ENCODE results near the gene ADGRG3.

ADGRG3 gene

GRCh38 chr16:57723170-57723569, 55.1 kb downstream of the ADGRG3 start:
- H3K27ac ChIP-seq: no peak overlapping the region
- TF ChIP-seq CTCF (conservative IDR thresholded peaks at IDR 0.05) (peak; percentile 15; the same call in 1 of the 2 replicates), ZFX (IDR thresholded peaks at IDR 0.05) (no peak)

- H3K27ac ChIP-seq: no peak overlapping the region
- no peak for TF ChIP-seq ZFX (IDR thresholded peaks at IDR 0.05)
- TF ChIP-seq CTCF (conservative IDR thresholded peaks at IDR 0.05): no peak
These were observed 56.4 kb downstream of the ADGRG3 start for GRCh38 chr16:57724531-57724930.

- no peak overlapping the region for H3K27ac ChIP-seq
- TF ChIP-seq ZFX (IDR thresholded peaks at IDR 0.05) (no peak), CTCF (conservative IDR thresholded peaks at IDR 0.05) (no peak)
These were observed 57.0 kb downstream of the ADGRG3 start for GRCh38 chr16:57725151-57725550.

- TF ChIP-seq ZFX (IDR thresholded peaks at IDR 0.05): no peak
- no peak for TF ChIP-seq CTCF (conservative IDR thresholded peaks at IDR 0.05)
- no peak overlapping the region for H3K27ac ChIP-seq
These were observed 57.4 kb downstream of the ADGRG3 start for GRCh38 chr16:57725554-57725953.

- no peak overlapping the region for H3K27ac ChIP-seq
- no peak for TF ChIP-seq ZFX (IDR thresholded peaks at IDR 0.05)
- TF ChIP-seq CTCF (conservative IDR thresholded peaks at IDR 0.05): no peak
These were observed 57.9 kb downstream of the ADGRG3 start for GRCh38 chr16:57725976-57726375.

- TF ChIP-seq ZFX (IDR thresholded peaks at IDR 0.05): no peak
- no peak for TF ChIP-seq CTCF (conservative IDR thresholded peaks at IDR 0.05)
- H3K27ac ChIP-seq: no peak overlapping the region
These were observed 58.4 kb downstream of the ADGRG3 start for GRCh38 chr16:57726433-57726947.

- H3K27ac ChIP-seq: no peak overlapping the region
- TF ChIP-seq CTCF (conservative IDR thresholded peaks at IDR 0.05): no peak
- TF ChIP-seq ZFX (IDR thresholded peaks at IDR 0.05): no peak
These were observed 59.5 kb downstream of the ADGRG3 start for GRCh38 chr16:57727610-57728009.
